Esophagus squamous epithelium (tissue), 4 donors: ENCODE results near the gene IGFBP6.

Experiments
- CTCF ChIP-seq, 6 experiments: fragments of 450-650 bp in 4 of 6; fragments of 200-600 bp in 2 of 6; sonication (generic) in 2 of 6; IDR thresholded peaks; one replicate each; pipeline ENCODE4 v1.5.1; 2016 to 2019; ENCODE audit warnings: antibody characterized with exemption in 6 of 6, mild to moderate bottlenecking in 4 of 6, moderate library complexity in 4 of 6
- POLR2A ChIP-seq, 4 donors: fragments of 450-650 bp; IDR thresholded peaks; one replicate each; pipeline ENCODE4 v1.6.1; 2017; ENCODE audit warnings: antibody characterized with exemption in 4 of 4, mild to moderate bottlenecking in 4 of 4, moderate library complexity in 3 of 4

DNA sequence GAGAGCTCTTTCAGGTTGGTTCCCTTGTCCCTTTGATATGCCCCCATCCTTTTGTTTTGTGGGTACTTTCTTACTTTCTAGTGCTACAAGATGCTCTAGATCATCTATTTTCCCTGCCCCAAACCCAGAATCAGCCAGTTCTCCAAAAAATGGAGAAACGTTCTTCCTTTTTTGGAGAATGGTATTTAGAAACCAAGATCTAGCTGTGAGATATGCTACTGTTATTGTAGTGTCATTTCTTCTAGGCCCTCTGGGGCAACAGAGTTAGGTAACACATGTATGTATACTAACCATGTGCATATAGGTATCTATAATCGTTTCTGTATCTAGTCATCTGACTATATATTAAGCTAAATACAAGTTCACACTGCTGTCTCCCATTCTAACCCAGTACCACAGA is 6.9 kb upstream of the IGFBP6 start:
- TF ChIP-seq POLR2A (IDR thresholded peaks at IDR 0.05): no peak
- no peak for TF ChIP-seq CTCF (IDR thresholded peaks at IDR 0.05)
